Esophagus muscularis mucosa (tissue), 4 donors: Measurements from ENCODE around the gene MPIG6B.

Experiments used
- EP300 ChIP-seq: sonication (generic); formaldehyde crosslinking; IDR thresholded peaks from one replicate; pipeline ENCODE4 v1.6.1; 2017; ENCODE audit warnings: antibody characterized with exemption
- POLR2A ChIP-seq: fragments of 450-650 bp; IDR thresholded peaks from one replicate; pipeline ENCODE4 v1.6.1; 2017; ENCODE audit warnings: antibody characterized with exemption, moderate library complexity, mild to moderate bottlenecking, low read depth
- POLR2AphosphoS5 ChIP-seq, 2 donors: sonication (generic); formaldehyde crosslinking; IDR thresholded peaks; one replicate each; pipeline ENCODE4 v1.6.1; 2017; ENCODE audit warnings: antibody characterized with exemption in 2 of 2
- TF ChIP-seq, protein P1 (sequence below), 3 experiments: fragments of 200-600 bp in 2 of 3; fragments of 450-650 bp in 1 of 3; sonication (generic) in 2 of 3; IDR thresholded peaks; one replicate each; pipeline ENCODE4 v1.5.1; 2017 to 2019; ENCODE audit warnings: antibody characterized with exemption in 3 of 3, mild to moderate bottlenecking in 2 of 3, moderate library complexity in 1 of 3

DNA sequence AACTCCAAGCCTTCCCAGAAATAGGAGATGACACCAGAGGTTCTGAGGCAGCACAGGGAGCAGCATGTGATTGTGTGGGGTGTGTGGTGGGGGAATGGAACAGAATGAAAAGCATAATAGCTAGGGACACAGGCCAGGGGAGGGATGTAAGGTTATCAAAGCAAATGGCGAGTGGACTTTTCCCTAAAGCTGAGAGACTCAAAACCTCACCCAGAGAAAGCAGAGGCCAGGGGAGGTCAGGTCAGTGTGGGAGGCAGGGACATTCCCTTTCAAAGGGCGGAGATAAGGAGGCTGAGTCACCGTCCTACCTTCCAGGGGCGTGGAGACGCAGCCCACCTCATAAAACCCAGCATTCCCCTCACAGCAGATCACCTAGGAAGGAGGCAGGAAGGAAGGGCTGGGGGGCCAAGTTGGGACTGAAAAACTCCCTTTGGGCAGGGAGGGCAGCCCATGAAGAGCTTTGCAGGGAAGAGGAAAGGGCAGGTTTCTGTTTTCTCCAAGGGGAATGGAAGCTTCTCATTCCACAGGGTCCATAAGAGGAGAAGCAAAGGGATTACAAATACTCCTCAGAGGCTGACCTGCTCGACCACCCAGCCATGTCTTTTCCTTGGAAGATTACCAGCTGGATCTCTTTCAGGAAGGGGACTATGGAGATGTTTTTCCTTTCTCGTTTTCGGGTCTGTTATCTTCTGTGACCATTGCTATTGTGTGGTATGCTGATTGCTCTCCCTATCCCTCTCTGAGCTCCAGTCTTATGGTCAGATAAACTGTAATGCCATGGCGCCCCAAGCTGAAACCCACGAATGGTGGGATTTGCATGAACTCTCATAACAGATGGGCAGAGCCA is 32.7 kb upstream of the MPIG6B start:
- TF ChIP-seq, protein P1, sequence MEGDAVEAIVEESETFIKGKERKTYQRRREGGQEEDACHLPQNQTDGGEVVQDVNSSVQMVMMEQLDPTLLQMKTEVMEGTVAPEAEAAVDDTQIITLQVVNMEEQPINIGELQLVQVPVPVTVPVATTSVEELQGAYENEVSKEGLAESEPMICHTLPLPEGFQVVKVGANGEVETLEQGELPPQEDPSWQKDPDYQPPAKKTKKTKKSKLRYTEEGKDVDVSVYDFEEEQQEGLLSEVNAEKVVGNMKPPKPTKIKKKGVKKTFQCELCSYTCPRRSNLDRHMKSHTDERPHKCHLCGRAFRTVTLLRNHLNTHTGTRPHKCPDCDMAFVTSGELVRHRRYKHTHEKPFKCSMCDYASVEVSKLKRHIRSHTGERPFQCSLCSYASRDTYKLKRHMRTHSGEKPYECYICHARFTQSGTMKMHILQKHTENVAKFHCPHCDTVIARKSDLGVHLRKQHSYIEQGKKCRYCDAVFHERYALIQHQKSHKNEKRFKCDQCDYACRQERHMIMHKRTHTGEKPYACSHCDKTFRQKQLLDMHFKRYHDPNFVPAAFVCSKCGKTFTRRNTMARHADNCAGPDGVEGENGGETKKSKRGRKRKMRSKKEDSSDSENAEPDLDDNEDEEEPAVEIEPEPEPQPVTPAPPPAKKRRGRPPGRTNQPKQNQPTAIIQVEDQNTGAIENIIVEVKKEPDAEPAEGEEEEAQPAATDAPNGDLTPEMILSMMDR (IDR thresholded peaks at IDR 0.05): no peak
- no peak for TF ChIP-seq EP300
- no peak for TF ChIP-seq POLR2AphosphoS5 (IDR thresholded peaks at IDR 0.05)
- no peak for TF ChIP-seq POLR2A
